Jurkat, Clone E6-1 (cell line): ENCODE data around the gene GRHL3.

Experiments used
- DNase-seq: peaks from one replicate; pipeline ENCODE4 v3.0.0-alpha.2; 2011; ENCODE audit warnings: low read depth, low spot score
- H3K4me3 ChIP-seq: 2 replicates; pipeline ENCODE4 v1.5.1; 2011; ENCODE audit warnings: mild to moderate bottlenecking, low read length, control low read depth, moderate library complexity

The GRHL3 gene

DNA sequence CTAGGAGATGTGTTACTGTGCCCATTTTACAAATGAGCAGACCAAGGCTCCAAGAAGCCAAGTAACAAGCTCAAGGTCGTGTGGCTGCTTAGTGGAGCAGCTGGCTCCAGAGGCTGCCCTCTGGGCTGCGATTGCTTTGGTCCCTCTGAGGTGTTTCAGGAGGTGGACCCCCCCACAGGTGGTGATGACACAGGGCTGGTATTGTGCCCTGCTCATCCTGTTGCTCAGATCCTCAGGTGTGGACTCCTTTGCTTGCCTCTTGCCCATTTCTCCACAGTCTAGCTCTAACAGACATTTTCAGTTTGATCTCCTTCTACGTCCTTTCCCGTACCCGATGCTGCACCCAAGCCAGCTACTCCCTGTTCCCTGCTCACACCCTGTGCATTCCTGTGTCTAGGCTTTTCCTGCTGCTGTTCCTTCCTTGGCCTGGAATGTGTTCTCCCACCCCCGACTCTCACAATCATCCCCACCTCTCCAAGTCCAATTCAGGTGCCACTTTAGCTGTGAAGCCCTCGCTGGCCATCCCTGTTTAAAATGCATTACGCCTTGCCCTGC is 28.1 kb upstream of the GRHL3 start:
- DNase-seq: no peak
- no peak overlapping the region for H3K4me3 ChIP-seq

DNA sequence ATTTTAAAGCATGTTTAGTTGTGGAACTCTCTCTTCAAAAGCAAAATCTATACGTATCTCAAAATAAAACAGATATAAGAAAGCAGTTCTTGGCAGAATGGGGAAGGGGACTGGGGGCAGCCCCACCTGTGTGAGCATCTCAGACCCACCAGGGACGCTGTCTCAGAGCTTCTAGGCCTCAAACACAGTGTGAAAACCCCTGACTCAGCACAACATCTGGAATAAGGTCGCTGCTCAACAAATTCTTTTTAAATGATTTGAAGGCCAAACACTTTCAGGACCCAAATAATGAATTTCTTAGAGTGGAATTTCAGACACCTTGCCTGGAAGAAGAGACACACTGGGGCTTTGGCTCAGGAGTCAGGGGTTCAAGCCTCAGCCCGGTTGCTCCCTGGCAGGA is 27.1 kb upstream of the GRHL3 start:
- H3K4me3 ChIP-seq: no peak overlapping the region
- DNase-seq: no peak

DNA sequence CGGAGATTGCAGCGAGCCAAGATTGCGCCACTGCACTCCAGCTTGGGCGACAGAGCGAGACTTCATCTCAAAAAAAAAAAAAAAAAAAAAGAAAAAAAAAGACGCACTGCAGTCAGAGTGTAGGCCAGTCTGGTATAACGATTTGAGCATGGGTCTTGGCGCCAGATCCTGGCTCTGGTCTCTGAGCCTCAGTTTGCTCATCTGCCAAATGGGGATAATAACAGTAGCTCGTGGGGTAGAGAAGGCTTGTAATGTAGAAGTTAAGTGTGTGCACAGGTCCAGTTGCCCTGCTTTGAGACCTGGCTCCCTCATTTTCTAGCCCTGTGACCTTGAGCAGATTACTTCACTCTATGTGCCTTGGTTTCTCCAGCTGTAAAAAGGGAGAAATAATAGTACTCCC is 26.3 kb upstream of the GRHL3 start:
- no peak for DNase-seq
- no peak overlapping the region for H3K4me3 ChIP-seq

DNA sequence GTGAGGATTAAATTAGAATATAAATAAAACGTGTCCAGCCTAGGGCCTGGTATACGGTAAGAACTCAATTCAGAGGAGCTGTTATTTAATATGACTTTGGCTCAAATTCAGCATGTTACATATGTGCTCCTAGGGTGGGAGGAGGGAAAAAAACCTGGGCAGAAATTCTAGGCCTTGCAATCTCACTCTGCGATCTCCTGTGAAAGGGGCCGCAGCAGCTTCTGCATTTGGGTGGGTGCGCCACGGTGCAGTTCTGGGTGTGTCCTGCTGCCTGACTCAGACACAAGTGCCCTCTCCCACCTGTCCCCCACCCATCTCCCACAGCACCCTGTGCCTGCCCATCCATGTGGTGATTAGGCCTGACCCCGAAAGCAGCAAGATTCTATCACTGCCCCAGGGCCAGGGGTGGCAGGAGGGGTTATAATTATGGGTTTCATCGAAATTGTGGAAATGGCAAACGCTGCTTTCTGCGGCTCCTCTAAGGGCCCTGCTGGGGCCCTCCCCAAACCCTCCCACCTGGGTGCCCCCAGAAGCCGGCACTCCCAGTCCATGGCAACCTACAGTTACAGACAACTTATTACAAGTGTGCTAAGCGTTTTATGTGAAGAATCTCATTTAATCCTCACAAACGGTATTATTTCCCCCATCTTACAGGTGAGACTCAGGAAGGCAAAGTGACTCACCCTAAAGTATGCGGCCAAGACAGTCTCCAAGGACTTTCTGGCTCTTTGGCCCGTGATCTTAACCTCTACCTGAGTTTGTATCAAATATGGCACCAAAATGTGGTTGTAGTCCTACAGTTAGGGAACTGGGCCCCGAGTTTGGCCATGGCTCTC is 25.5 kb upstream of the GRHL3 start:
- DNase-seq: no peak
- H3K4me3 ChIP-seq: no peak overlapping the region

DNA sequence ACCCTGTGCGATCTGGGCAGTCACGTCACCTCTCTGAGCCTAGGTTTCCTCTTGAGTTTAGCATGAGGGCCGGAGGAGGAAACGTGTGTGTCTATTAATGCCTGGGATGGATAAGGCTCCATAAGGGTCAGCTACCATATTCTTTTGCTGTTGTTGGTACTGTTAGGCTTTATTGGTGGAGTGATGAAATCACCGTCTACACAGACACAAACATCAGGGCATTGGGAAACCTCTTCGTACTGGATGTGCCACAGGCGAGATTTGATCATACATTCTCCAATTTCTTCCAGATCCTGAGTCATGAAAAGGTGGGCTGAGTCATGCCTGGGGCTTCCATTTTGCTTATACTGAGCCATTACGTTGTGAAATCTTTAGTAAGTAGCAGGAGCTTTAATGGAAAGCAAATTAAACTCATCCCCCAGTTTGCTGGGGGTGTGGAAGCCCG is 24.9 kb upstream of the GRHL3 start:
- no peak overlapping the region for H3K4me3 ChIP-seq
- DNase-seq: no peak

DNA sequence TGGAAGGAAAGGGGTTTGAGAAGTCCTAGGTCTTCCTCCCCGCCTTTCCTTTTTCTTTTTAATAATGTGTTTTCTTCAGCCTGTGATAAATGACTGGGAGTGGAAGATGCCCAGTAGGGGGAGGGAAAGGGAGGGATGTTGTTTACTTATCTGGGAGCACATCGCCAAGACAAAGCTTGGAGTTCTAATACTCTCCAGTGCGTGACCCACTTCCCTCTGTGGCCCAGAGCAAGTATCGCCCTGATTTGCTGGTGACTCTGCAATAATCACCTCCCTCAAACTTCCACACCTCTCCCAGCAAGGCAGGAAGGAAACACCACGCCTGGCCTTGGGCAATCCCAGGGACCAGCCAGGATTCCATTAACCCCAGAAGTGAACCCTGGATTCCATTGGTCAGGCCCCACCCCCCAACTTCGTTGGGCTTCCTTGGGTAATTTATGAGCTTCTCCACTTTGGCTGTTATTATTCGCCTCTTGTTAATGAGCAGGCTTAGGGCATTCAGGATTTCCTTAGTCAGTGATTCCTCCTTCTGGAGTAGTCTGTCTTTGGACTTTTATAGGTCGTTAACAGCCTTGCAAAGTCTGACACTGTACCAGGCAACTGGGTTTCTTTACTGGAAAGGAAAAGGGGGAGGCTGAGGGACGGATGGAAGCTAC is 24.3 kb upstream of the GRHL3 start:
- H3K4me3 ChIP-seq: no peak overlapping the region

DNA sequence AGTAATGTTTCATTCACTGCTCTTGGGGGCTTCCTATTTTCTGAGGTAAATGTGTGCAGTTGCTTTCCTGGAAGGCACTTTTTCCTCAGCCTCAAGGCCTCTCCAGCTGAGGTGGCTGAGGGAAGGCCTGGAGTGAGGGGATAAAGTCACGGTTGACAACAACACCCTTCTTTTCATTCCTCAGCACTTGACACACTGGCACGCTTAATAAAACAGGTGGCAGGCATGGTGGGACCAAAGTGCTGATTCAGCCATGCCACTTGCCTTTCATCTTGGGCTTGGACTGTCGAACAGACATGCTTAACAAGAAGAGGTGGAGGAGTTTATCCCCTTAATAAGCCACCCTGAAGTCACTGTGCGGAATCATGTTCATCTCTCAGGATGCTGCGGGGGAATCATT is 23.6 kb upstream of the GRHL3 start:
- H3K4me3 ChIP-seq: no peak overlapping the region
- DNase-seq: no peak

More for the DNA sequence above, 24.3 kb upstream of the GRHL3 start:
- DNase-seq: no peak

DNA sequence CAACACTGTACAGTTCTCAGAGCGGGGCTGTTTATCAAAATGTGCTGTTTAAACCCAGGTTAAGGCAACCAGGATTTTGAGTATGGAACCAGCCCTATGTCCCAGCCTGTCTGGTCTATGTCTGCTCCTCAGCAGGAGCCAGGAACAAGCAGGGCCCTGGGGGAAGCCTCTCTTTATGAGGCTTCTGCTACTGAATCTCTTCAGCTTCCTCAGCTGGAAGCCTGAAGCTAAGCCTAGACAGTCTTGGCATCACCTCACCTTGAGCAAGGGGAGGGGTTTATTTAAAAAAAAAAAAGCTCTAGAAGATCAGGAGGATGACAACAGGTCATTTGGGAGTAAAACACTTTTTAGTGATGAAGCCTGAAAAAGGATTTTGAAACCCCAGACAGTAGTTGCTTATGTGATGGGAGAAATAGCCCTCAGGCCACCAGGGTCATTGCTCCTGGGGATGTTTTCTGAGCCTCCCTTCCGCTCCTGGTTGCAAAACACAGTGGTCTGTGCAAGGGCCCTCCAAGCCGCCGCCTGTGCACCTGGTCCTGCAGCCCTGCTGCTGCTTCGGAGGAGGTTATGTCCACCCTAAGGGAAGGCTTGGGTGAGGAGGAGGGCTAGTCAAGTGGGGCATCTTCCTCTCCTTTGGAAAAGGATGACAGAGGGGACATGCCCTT is 21.8 kb upstream of the GRHL3 start:
- no peak overlapping the region for H3K4me3 ChIP-seq
- DNase-seq: no peak

DNA sequence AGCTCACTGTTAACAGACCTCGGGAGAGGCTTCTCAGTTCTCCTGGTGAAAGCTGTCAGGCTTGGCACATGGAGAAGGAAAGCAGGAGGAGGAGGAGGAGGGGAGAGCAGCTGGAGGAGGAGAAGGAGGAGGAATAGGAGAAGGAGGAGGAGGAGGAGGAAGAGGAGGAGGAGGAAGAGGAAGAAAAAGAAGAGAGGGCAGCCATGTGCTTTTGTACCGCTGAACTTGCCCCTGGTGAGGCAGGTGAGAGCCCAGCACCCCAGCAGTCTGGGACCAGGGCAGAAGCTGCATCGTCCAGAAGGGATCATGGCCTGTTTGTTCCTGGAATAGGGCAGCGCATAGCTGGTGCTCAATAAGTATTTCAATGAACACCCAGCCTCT is 21.3 kb upstream of the GRHL3 start:
- H3K4me3 ChIP-seq: no peak overlapping the region
- no peak for DNase-seq

DNA sequence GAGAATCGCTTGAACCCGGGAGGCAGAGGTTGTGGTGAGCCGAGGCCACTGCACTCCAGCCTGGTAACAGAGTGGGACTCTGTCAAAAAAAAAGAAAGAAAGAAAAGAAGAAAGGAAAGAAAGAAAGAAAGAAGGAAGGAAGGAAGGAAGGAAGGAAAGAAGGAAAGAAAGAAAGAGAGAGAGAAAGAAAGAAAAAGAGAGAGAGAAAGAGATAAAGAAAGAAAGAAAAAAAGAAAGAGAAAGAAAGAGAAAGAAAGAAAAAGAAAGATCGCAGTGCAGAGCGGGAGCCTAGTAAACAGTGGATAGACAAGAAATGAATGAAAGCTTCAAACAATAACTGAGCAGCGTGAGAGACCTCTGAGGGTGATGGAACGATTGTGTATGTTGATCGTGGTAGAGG is 20.6 kb upstream of the GRHL3 start:
- H3K4me3 ChIP-seq: no peak overlapping the region
- DNase-seq: no peak

DNA sequence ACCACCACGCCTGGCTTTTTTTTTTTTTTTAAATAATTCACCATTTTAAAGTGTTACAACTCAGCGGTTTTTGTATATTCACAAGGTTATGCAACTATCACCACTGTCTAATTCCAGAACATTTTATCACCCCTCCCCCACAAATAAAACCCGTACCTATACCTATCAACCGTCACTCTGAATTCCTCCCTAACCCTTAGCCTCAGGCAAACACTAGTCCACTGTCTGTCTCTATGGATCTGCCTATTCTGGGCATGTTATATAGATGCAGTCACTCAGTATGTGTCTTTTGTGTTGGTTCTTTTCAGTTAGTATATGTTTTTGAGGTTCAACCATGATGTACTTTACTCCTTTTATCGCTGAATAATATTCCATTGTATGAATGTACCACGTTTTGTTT is 19.3 kb upstream of the GRHL3 start:
- no peak overlapping the region for H3K4me3 ChIP-seq
- no peak for DNase-seq

DNA sequence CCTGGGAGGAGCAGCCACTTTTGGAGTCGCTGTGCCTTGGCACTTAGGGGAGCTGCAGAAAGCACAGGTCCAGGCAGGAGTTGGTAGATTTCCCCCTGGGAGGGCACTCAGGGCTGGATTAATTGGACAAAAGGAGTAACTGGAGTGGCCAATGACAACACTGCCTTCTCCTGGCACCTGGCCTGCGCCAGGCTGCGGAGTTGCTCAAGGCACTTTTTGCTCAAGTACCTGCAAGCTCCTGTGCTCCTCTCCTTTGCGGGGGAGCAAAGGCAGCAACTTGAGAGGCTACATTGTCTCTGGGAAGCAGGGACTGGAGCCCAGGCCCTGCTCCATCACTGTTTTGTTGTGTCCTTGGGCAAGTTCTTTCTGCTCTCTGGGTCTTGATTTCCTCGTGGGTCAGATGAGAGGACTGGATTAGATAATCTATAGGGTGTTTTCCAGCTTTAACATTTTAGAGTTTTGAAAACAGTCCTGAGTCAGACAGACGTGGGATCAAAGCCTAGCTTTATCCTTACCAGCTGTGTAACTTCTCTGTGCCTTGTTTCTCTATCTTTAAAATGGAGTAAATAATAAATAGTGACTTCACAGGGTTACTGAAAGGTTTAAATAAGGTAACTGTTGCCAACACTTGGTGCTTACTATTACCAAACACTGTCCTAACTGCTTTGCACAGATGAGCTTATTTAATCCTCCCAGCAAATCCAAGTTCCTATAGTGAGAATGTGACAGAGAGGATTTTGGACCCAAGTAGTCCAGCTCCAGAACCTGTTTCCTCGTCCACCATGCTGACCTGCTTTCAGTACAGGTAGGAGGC is 18.0 kb upstream of the GRHL3 start:
- no peak for DNase-seq
- no peak overlapping the region for H3K4me3 ChIP-seq

DNA sequence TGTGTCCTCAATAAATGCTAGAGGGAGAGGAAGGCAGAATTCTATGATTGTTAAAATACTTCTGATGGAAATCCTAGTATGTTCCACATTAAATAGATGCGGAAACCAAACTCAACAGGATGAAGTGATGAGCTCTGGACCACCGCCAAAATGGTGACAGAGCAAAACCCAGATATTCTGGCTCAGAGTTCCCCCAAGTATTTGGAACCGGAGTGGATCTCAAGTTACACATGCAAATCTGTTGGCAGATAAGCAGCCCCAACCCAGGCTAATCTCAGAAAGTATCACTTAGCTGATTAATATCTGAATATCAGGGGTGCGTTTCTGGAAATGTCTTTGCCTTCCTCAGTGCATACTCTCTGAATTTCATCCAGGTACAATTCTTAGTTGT is 17.4 kb upstream of the GRHL3 start:
- DNase-seq: no peak
- H3K4me3 ChIP-seq: no peak overlapping the region

DNA sequence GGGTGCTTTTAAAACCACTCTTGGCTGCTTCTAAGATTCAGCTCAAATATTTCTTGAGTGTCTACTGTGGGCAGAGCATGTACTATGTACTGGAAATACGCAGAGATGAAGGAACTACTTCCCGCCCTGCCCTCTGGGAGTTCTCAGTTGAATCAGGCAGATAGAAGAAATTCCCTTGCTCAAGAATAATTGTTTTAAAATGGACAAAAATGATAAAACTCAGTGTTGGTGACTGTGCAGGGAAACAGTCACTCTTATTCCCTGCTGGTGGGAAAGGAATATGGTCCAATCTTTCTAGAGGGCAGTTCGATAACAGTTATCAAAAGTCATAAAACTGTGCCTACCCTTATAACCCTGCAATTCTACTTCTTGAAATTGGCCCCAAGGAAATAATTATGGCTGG is 16.9 kb upstream of the GRHL3 start:
- H3K4me3 ChIP-seq: no peak overlapping the region
- no peak for DNase-seq

DNA sequence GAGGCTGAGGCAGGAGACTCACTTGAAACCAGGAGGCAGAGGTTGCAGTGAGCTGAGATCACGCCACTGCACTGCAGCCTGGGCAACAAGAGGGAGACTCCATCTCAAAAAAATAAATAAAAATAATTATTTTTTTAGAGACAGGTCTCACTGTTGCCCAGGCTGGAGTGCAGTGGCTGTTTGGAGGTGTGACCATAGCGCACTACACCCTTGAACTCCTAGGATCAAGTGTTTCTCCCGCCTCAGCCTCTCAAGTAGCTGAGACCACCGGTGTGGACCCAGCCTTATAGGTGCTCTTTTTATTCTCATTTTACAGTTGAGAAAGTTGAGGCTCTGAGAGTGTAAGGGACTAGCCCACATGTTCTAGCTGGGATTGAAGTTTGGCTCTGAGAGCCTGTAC is 15.6 kb upstream of the GRHL3 start:
- DNase-seq: no peak
- H3K4me3 ChIP-seq: no peak overlapping the region

DNA sequence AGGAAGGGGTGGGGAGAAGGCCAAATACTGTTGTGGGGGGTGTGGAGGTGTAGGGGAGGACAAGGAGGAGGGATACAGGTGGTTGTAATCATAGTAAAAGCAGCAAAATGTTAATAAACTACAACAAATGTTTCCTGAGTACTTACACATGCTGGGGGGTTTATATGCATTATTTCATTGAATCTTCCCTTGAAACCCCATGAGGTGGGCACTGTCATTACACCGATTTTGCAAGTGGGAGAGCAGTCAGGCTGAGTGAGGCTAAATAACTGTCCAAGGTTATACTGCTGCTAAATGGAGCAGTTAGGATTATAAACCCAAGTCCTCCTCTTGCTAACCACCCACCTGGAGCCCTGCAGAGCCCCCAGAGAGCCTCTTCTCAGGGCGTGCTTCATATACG is 14.4 kb upstream of the GRHL3 start:
- H3K4me3 ChIP-seq: no peak overlapping the region
- no peak for DNase-seq

DNA sequence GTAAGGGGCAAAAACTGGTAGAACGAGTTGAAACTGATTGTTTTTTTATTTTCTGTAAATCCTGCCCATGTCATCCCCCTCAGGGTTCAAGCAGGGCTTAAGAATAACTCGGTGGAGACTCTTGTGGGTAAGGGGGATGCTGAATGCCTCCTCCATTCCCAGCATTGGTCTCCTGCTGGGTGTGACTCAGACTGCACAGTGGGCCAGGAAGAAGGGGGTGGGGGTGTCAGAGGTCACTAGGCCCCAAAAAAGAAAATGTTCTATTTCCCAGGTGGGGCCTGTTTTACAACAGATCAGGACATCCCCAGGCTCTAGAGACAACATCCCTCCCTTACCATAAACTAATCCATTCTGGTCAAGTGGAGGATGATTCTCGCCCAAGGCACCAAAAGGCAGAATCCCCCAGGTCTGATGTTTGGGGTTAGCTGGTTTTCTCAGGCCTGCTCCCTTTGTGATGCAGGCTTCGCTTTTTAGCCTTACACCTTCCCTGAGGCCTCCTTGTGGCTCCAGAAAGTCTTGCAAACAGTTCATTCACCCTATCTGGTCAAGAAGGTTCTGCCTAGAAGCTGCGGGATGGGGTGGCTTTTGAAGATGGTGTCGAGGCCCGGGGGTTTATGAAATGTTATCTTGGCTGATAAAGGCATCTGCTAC is 10.7 kb upstream of the GRHL3 start:
- H3K4me3 ChIP-seq: no peak overlapping the region
- no peak for DNase-seq

DNA sequence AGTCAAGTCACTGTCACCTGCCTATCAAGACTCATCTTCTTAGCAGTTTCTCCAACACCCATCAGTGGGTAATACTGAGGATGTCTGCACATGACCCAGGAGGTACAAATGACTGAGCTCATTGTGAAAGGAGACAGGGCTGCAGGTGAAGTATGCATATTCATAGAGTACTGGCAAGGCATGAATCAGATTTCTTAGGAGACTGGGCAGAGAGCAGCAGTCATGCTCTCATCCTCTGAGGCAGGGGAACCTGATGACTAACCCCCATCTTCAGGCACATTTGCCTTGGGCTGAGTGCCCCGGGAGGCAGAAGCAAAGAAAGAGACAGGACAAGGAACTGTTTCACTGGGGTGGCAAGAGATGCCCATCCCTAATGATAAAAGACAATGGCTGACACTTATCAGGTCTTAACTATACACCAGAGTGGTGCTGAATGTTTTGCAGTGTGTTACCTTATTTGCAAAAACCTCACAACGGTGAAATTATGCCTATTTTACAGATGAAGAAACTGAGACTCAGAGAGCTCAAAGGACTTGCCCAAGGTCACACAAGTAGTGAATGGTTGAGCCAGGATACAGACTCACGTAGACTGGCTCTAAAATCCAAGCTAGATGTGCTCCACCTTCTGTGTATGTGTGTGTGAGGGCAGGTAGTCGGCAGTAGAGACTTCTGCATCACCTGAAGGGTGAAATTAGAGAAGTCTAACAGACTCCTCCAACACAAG is 9.2 kb upstream of the GRHL3 start:
- no peak for DNase-seq
- H3K4me3 ChIP-seq: no peak overlapping the region
